Activated CD8-positive, alpha-beta memory T cell treated with anti-CD3 and anti-CD28 coated beads, Interleukin-2, amount 50 U/mL, for 24 hours (primary cell): ENCODE results near the gene ECT2L.

Experiments used
- DNase-seq: peaks from one replicate; pipeline ENCODE4 v3.0.0-alpha.2; 2020; ENCODE audit errors: extremely low read depth

The ECT2L gene

GRCh38 chr6:138862456-138862855, 66.6 kb downstream of the ECT2L start:
- DNase-seq, result no peak

GRCh38 chr6:138863321-138863720, 67.4 kb downstream of the ECT2L start:
- DNase-seq, result no peak

GRCh38 chr6:138864343-138864890, 68.5 kb downstream of the ECT2L start:
- DNase-seq, result no peak

- no peak for DNase-seq
Measured at GRCh38 chr6:138865480-138866109, 69.7 kb downstream of the ECT2L start.

- no peak for DNase-seq
Measured at GRCh38 chr6:138868181-138868580, 72.3 kb downstream of the ECT2L start.

GRCh38 chr6:138869398-138869797, 73.5 kb downstream of the ECT2L start:
- no peak for DNase-seq

GRCh38 chr6:138873191-138873590, 77.3 kb downstream of the ECT2L start:
- no peak for DNase-seq

GRCh38 chr6:138882369-138883017, 86.6 kb downstream of the ECT2L start:
- DNase-seq, result no peak

GRCh38 chr6:138885156-138885819, 89.4 kb downstream of the ECT2L start:
- DNase-seq, result no peak

GRCh38 chr6:138891255-138891986, 95.5 kb downstream of the ECT2L start:
- no peak for DNase-seq

- DNase-seq, result no peak
Measured at GRCh38 chr6:138896104-138896756, 100.3 kb downstream of the ECT2L start.

GRCh38 chr6:138897031-138897430, 101.1 kb downstream of the ECT2L start:
- DNase-seq, result no peak

- no peak for DNase-seq
Measured at GRCh38 chr6:138907167-138907566, 111.3 kb downstream of the ECT2L start.

- no peak for DNase-seq
Measured at GRCh38 chr6:138909511-138909910, 113.6 kb downstream of the ECT2L start.

- DNase-seq, result no peak
Measured at GRCh38 chr6:138909975-138910374, 114.1 kb downstream of the ECT2L start.

GRCh38 chr6:138912308-138912707, 116.4 kb downstream of the ECT2L start:
- no peak for DNase-seq

- no peak for DNase-seq
Measured at GRCh38 chr6:138914701-138915100, 118.8 kb downstream of the ECT2L start.

- no peak for DNase-seq
Measured at GRCh38 chr6:138920906-138921305, 125.0 kb downstream of the ECT2L start.

GRCh38 chr6:138923561-138923960, 127.7 kb downstream of the ECT2L start:
- no peak for DNase-seq

GRCh38 chr6:138925806-138926205, 129.9 kb downstream of the ECT2L start:
- DNase-seq, result no peak

- no peak for DNase-seq
Measured at GRCh38 chr6:138926579-138926978, 130.7 kb downstream of the ECT2L start.

GRCh38 chr6:138931660-138932059, 135.8 kb downstream of the ECT2L start:
- no peak for DNase-seq
